Fibroblast of upper back skin (primary cell): ENCODE data around the gene JADE3.
"Not testable (repeated sequence)": the region's sequence is repeated elsewhere in the genome, so short reads cannot be mapped to it uniquely, and the experiment has no call there.

Source experiments
- DNase-seq: peaks from one replicate; pipeline ENCODE4 v3.0.0-alpha.2; 2013

Gene JADE3

GRCh38 chrX:46938589-46938988, 26.4 kb downstream of the JADE3 start:
- no peak for DNase-seq

- peak; percentile 44 for DNase-seq
These were observed 29.1 kb downstream of the JADE3 start for GRCh38 chrX:46941341-46941740.

- DNase-seq, result no peak
These were observed 40.9 kb downstream of the JADE3 start for GRCh38 chrX:46953137-46953527.

GRCh38 chrX:46953597-46953996, 41.4 kb downstream of the JADE3 start:
- no peak for DNase-seq

GRCh38 chrX:46954716-46955115, 42.5 kb downstream of the JADE3 start:
- no peak for DNase-seq

- not testable (repeated sequence) for DNase-seq
These were observed 44.4 kb downstream of the JADE3 start for GRCh38 chrX:46956589-46956988.

GRCh38 chrX:46957297-46957696, 45.1 kb downstream of the JADE3 start:
- DNase-seq, result no peak

- no peak for DNase-seq
These were observed 46.9 kb downstream of the JADE3 start for GRCh38 chrX:46959101-46959500.

GRCh38 chrX:46959985-46960700, 47.9 kb downstream of the JADE3 start:
- no peak for DNase-seq

- DNase-seq, result no peak
These were observed 48.9 kb downstream of the JADE3 start for GRCh38 chrX:46961097-46961496.

GRCh38 chrX:46961574-46962283, 49.5 kb downstream of the JADE3 start:
- DNase-seq, result no peak

GRCh38 chrX:46965125-46965758, 53.0 kb downstream of the JADE3 start:
- DNase-seq, result peak; percentile 47

- DNase-seq, result no peak
These were observed 55.3 kb downstream of the JADE3 start for GRCh38 chrX:46967547-46967946.

GRCh38 chrX:46977046-46977445, 64.8 kb downstream of the JADE3 start:
- not testable (repeated sequence) for DNase-seq

GRCh38 chrX:46978341-46979291, 66.4 kb downstream of the JADE3 start:
- DNase-seq, result peak; percentile 59

GRCh38 chrX:46984705-46985104, 72.5 kb downstream of the JADE3 start:
- DNase-seq, result no peak

GRCh38 chrX:46989548-46989947, 77.3 kb downstream of the JADE3 start:
- DNase-seq, result no peak

GRCh38 chrX:46991664-46992063, 79.4 kb downstream of the JADE3 start:
- no peak for DNase-seq

- DNase-seq, result no peak
These were observed 79.8 kb downstream of the JADE3 start for GRCh38 chrX:46992070-46992469.

GRCh38 chrX:46994096-46994495, 81.9 kb downstream of the JADE3 start:
- DNase-seq, result no peak

GRCh38 chrX:47012131-47012530, 99.9 kb downstream of the JADE3 start:
- DNase-seq, result no peak

- no peak for DNase-seq
These were observed 114.0 kb downstream of the JADE3 start for GRCh38 chrX:47026198-47026597.

GRCh38 chrX:47030339-47030738, 118.1 kb downstream of the JADE3 start:
- DNase-seq, result peak; percentile 63
